SK-N-SH (cell line): ENCODE results near the gene TRPM2. TPM values are rescaled to one million over a fixed set of nuclear protein-coding genes. Genes with fewer than 3 reads are reported as not detected.

Experiments used
- CTCF ChIA-PET: fragments of 300-600, 350-600 bp; formaldehyde crosslinking; extraction: SDS; loops from one replicate; lab custom pipeline; 2021; lab: Yijun Ruan, JAX
- POLR2A ChIA-PET: fragments of 350-600 bp; sonication (Branson Sonifier 250); formaldehyde crosslinking; extraction: SDS; loops from one replicate; lab custom pipeline; 2020; ENCODE audit warnings: antibody characterized with exemption, inconsistent platforms; lab: Yijun Ruan, JAX
- DNase-seq: peaks from one replicate; pipeline ENCODE4 v3.0.0; 2012
- H2AFZ ChIP-seq: fragments of 200-600 bp; sonication (generic); 2 replicates; pipeline ENCODE4 v1.8.1; 2016; ENCODE audit warnings: antibody characterized with exemption, mild to moderate bottlenecking, low read depth
- H3F3A ChIP-seq: fragments of 200-600 bp; sonication (generic); replicated peaks from 2 replicates; pipeline ENCODE3; 2016; ENCODE audit warnings: antibody characterized with exemption, mild to moderate bottlenecking; ENCODE audit not compliant: insufficient read depth
- H3K27ac ChIP-seq, 2 experiments: fragments of 200-500 bp in 1 of 2; fragments of 200-600 bp in 1 of 2; sonication (Bioruptor generic) in 1 of 2; sonication (generic), shearing (Covaris generic) in 1 of 2; 2 replicates each; pipeline versions ENCODE4 v1.5.1 to v1.6.1; 2014 to 2016; ENCODE audit warnings: low read depth in 2 of 2, inconsistent platforms in 1 of 2, low read length in 1 of 2, mild to moderate bottlenecking in 1 of 2, mixed read lengths in 1 of 2
- H3K27me3 ChIP-seq: fragments of 200-600 bp; sonication (generic), shearing (Covaris generic); 2 replicates; pipeline ENCODE4 v1.6.1; 2016; ENCODE audit warnings: mixed run types; ENCODE audit not compliant: insufficient read depth
- H3K36me3 ChIP-seq, 2 experiments: fragments of 200-500 bp in 1 of 2; fragments of 200-600 bp in 1 of 2; sonication (Bioruptor generic) in 1 of 2; sonication (generic) in 1 of 2; replicated peaks in 1 of 2; 2 replicates each; pipeline versions ENCODE3 to v1.5.1; 2014 to 2016; ENCODE audit warnings: low read length in 1 of 2, mild to moderate bottlenecking in 1 of 2; ENCODE audit not compliant: insufficient read depth in 2 of 2, control insufficient read depth in 1 of 2
- H3K4me1 ChIP-seq, 2 experiments: fragments of 200-500 bp in 1 of 2; fragments of 200-600 bp in 1 of 2; sonication (Bioruptor generic) in 1 of 2; sonication (generic), shearing (Covaris generic) in 1 of 2; 2 replicates each; pipeline versions ENCODE4 v1.5.1 to v1.6.1; 2014 to 2016; ENCODE audit warnings: low read depth in 1 of 2, low read length in 1 of 2, mixed run types in 1 of 2; ENCODE audit not compliant: insufficient read depth in 2 of 2, control insufficient read depth in 1 of 2
- H3K4me2 ChIP-seq: fragments of 200-600 bp; sonication (generic), shearing (Covaris generic); 2 replicates; pipeline ENCODE4 v1.6.1; 2017; ENCODE audit warnings: mixed run types
- H3K4me3 ChIP-seq, 2 experiments: fragments of 200-500 bp in 1 of 2; fragments of 200-600 bp in 1 of 2; sonication (Bioruptor generic) in 1 of 2; sonication (generic), shearing (Covaris generic) in 1 of 2; 2 replicates each; pipeline versions ENCODE4 v1.5.1 to v1.8.1; 2014 to 2016; ENCODE audit warnings: low read depth in 2 of 2, inconsistent platforms in 1 of 2, low read length in 1 of 2, mild to moderate bottlenecking in 1 of 2, mixed read lengths in 1 of 2, moderate library complexity in 1 of 2
- H3K79me2 ChIP-seq: fragments of 200-600 bp; sonication (generic); 2 replicates; pipeline ENCODE4 v1.8.1; 2017; ENCODE audit warnings: mild to moderate bottlenecking; ENCODE audit not compliant: insufficient read depth
- H3K9ac ChIP-seq: fragments of 200-600 bp; sonication (generic); 2 replicates; pipeline ENCODE4 v1.6.1; 2017; ENCODE audit warnings: mixed run types
- H3K9me2 ChIP-seq: fragments of 200-600 bp; sonication (generic); 2 replicates; pipeline ENCODE4 v1.6.1; 2017; ENCODE audit warnings: mixed run types
- H3K9me3 ChIP-seq: fragments of 200-600 bp; sonication (generic); 2 replicates; pipeline ENCODE4 v1.6.1; 2017; ENCODE audit warnings: mixed run types, mild to moderate bottlenecking, moderate library complexity
- H4K20me1 ChIP-seq: fragments of 200-600 bp; sonication (generic); 2 replicates; pipeline ENCODE4 v1.6.1; 2017; ENCODE audit warnings: mild to moderate bottlenecking, mixed run types; ENCODE audit not compliant: insufficient read depth
- CHD2 ChIP-seq: fragments of 150-350 bp; IDR thresholded peaks from 2 replicates; pipeline ENCODE4 v1.6.1; 2018; ENCODE audit warnings: low read length; ENCODE audit not compliant: partially characterized antibody
- EP300 ChIP-seq, 2 experiments: IDR thresholded peaks; 2 replicates each; pipeline versions ENCODE4 v1.4.0 to v1.6.1; 2012; ENCODE audit warnings: borderline replicate concordance in 1 of 2, low read depth in 1 of 2, low read length in 1 of 2
- EZH2phosphoT487 ChIP-seq: fragments of 200-600 bp; sonication (generic); IDR thresholded peaks from 2 replicates; pipeline ENCODE4 v1.6.1; 2017; ENCODE audit warnings: low read depth, mixed run types, mild to moderate bottlenecking, antibody characterized with exemption, moderate library complexity, borderline replicate concordance
- FOSL2 ChIP-seq: IDR thresholded peaks from 2 replicates; pipeline ENCODE4 v1.4.0; 2012; ENCODE audit warnings: low read depth, mild to moderate bottlenecking, moderate library complexity, borderline replicate concordance
- GABPA ChIP-seq: IDR thresholded peaks from 2 replicates; pipeline ENCODE4 v1.4.0; 2012; ENCODE audit warnings: low read depth, mild to moderate bottlenecking
- GATA2 ChIP-seq: sonication (generic); formaldehyde crosslinking; IDR thresholded peaks from 2 replicates; pipeline ENCODE4 v1.5.0; 2020; ENCODE audit warnings: mild to moderate bottlenecking, missing genetic modification reagents
- MEF2A ChIP-seq: IDR thresholded peaks from 2 replicates; pipeline ENCODE4 v1.4.0; 2012; ENCODE audit warnings: low read depth, borderline replicate concordance
- MXI1 ChIP-seq: IDR thresholded peaks from 2 replicates; pipeline ENCODE4 v1.6.1; 2012; ENCODE audit warnings: mild to moderate bottlenecking, low read depth, low read length, improper control_type of control experiment
- NFIC ChIP-seq: IDR thresholded peaks from 2 replicates; pipeline ENCODE4 v1.4.0; 2012; ENCODE audit warnings: borderline replicate concordance
- POLR2AphosphoS5 ChIP-seq: IDR thresholded peaks from 2 replicates; pipeline ENCODE4 v1.6.1; 2012; ENCODE audit warnings: low read depth, low read length
- RCOR1 ChIP-seq: fragments of 150-350 bp; IDR thresholded peaks from 2 replicates; pipeline ENCODE4 v1.6.1; 2017; ENCODE audit warnings: antibody characterized with exemption, low read length
- SIN3A ChIP-seq: IDR thresholded peaks from 2 replicates; pipeline ENCODE4 v1.6.1; 2012; ENCODE audit warnings: low read depth, mild to moderate bottlenecking, low read length, moderate library complexity, borderline replicate concordance
- TAF1 ChIP-seq: IDR thresholded peaks from 2 replicates; pipeline ENCODE4 v1.6.1; 2012; ENCODE audit warnings: low read depth, mild to moderate bottlenecking, low read length, moderate library complexity, borderline replicate concordance
- WGBS: methylation state at CpG from one replicate; pipeline ENCODE4 v1.1.6; 2017; ENCODE audit warnings: low lambda C conversion rate; 5-methylcytosine and 5-hydroxymethylcytosine counted together
- polyA plus RNA-seq, 3 experiments: library from polyadenylated mRNA; depleted of rRNA; stranded (reverse); fragments of >200 nt; gene quantifications; 2 replicates each; pipeline ENCODE4 v1.2.3, GENCODE V29; 2012
- TF ChIP-seq, protein P1 (sequence below): IDR thresholded peaks from 2 replicates; pipeline ENCODE4; 2012
- TF ChIP-seq, protein P2 (sequence below): IDR thresholded peaks from 2 replicates; pipeline ENCODE4 v1.4.0; 2012; ENCODE audit warnings: low read depth, borderline replicate concordance
- TF ChIP-seq, protein P3 (sequence below): IDR thresholded peaks from 2 replicates; pipeline ENCODE4 v1.4.0; 2012; ENCODE audit warnings: low read depth, borderline replicate concordance
- TF ChIP-seq, protein P4 (sequence below): IDR thresholded peaks from 2 replicates; pipeline ENCODE4 v1.4.0; 2012; ENCODE audit warnings: low read depth
- TF ChIP-seq, protein P5 (sequence below): IDR thresholded peaks from 2 replicates; pipeline ENCODE4 v1.6.1; 2012; ENCODE audit warnings: mild to moderate bottlenecking, low read depth, low read length, moderate library complexity

TRPM2 gene
- polyA plus RNA-seq, 1 of the 3 experiments (the other 2 are of a cell fraction), result not detected

DNA sequence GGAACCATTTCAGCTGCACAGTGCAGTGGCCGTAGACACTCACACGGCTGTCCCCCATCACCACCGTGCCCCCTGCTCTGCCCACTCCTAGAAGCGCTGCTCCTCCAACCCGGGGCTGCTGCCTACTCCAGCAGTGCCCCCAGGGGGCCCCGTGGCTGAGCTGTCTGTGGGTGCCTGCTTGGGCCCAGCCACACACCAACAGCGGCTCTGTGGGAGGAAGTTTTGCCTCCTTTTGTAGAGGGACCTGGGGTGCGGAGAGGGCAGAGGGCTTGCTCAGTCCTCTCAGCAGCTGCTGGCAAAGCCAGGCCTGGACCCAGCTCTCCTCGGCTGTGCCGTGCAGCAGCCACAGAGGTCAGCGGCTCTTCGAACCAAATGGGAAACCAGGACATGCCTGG, 90.5 kb downstream of the TRPM2 start:
- Histone ChIP-seq H3K9ac (no peak overlapping the region), H3K9me2 (no peaks in the 10 kb centered on the region), H2AFZ (no peak overlapping the region), H3K79me2 (no peaks in the 10 kb centered on the region), H3K4me3 (no peak overlapping the region), H3K27me3 (no peaks in the 10 kb centered on the region; the same call in 1 of the 2 replicates), H3K36me3 (no peaks in the 10 kb centered on the region), H4K20me1 (no peaks in the 10 kb centered on the region), H3F3A (no peaks in the 10 kb centered on the region), H3K4me1 (peaks cover 0 to 27% of the 10 kb centered on the region in 2 experiments; a peak in 1 of 4 replicates), H3K9me3 (no peaks in the 10 kb centered on the region), H3K27ac (no peak overlapping the region), H3K4me2 (no peak overlapping the region)
- TF ChIP-seq EZH2phosphoT487, result no peak
- TF ChIP-seq NFIC, result no peak
- TF ChIP-seq, protein P1, sequence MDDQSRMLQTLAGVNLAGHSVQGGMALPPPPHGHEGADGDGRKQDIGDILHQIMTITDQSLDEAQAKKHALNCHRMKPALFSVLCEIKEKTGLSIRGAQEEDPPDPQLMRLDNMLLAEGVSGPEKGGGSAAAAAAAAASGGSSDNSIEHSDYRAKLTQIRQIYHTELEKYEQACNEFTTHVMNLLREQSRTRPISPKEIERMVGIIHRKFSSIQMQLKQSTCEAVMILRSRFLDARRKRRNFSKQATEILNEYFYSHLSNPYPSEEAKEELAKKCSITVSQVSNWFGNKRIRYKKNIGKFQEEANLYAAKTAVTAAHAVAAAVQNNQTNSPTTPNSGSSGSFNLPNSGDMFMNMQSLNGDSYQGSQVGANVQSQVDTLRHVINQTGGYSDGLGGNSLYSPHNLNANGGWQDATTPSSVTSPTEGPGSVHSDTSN, result no peak
- TF ChIP-seq FOSL2, result no peak
- TF ChIP-seq POLR2AphosphoS5, result no peak
- no peak for TF ChIP-seq TAF1
- TF ChIP-seq GABPA, result no peak
- TF ChIP-seq CHD2, result no peak
- TF ChIP-seq, protein P2, sequence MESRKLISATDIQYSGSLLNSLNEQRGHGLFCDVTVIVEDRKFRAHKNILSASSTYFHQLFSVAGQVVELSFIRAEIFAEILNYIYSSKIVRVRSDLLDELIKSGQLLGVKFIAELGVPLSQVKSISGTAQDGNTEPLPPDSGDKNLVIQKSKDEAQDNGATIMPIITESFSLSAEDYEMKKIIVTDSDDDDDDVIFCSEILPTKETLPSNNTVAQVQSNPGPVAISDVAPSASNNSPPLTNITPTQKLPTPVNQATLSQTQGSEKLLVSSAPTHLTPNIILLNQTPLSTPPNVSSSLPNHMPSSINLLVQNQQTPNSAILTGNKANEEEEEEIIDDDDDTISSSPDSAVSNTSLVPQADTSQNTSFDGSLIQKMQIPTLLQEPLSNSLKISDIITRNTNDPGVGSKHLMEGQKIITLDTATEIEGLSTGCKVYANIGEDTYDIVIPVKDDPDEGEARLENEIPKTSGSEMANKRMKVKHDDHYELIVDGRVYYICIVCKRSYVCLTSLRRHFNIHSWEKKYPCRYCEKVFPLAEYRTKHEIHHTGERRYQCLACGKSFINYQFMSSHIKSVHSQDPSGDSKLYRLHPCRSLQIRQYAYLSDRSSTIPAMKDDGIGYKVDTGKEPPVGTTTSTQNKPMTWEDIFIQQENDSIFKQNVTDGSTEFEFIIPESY, result no peak
- TF ChIP-seq MXI1, result no peak
- TF ChIP-seq EP300 (IDR thresholded peaks at IDR 0.05; ENCODE audit: borderline replicate concordance in 1 of 2, low read depth in 1 of 2, low read length in 1 of 2), result no peak
- TF ChIP-seq SIN3A, result no peak
- TF ChIP-seq, protein P3, sequence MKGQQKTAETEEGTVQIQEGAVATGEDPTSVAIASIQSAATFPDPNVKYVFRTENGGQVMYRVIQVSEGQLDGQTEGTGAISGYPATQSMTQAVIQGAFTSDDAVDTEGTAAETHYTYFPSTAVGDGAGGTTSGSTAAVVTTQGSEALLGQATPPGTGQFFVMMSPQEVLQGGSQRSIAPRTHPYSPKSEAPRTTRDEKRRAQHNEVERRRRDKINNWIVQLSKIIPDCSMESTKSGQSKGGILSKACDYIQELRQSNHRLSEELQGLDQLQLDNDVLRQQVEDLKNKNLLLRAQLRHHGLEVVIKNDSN, result no peak
- TF ChIP-seq, protein P4, sequence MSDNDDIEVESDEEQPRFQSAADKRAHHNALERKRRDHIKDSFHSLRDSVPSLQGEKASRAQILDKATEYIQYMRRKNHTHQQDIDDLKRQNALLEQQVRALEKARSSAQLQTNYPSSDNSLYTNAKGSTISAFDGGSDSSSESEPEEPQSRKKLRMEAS, result no peak
- TF ChIP-seq GATA2 (CRISPR knock-in tag), result no peak
- TF ChIP-seq RCOR1, result no peak
- TF ChIP-seq, protein P5, sequence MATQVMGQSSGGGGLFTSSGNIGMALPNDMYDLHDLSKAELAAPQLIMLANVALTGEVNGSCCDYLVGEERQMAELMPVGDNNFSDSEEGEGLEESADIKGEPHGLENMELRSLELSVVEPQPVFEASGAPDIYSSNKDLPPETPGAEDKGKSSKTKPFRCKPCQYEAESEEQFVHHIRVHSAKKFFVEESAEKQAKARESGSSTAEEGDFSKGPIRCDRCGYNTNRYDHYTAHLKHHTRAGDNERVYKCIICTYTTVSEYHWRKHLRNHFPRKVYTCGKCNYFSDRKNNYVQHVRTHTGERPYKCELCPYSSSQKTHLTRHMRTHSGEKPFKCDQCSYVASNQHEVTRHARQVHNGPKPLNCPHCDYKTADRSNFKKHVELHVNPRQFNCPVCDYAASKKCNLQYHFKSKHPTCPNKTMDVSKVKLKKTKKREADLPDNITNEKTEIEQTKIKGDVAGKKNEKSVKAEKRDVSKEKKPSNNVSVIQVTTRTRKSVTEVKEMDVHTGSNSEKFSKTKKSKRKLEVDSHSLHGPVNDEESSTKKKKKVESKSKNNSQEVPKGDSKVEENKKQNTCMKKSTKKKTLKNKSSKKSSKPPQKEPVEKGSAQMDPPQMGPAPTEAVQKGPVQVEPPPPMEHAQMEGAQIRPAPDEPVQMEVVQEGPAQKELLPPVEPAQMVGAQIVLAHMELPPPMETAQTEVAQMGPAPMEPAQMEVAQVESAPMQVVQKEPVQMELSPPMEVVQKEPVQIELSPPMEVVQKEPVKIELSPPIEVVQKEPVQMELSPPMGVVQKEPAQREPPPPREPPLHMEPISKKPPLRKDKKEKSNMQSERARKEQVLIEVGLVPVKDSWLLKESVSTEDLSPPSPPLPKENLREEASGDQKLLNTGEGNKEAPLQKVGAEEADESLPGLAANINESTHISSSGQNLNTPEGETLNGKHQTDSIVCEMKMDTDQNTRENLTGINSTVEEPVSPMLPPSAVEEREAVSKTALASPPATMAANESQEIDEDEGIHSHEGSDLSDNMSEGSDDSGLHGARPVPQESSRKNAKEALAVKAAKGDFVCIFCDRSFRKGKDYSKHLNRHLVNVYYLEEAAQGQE, result no peak
- TF ChIP-seq MEF2A, result no peak
- no peak for DNase-seq
- CTCF ChIA-PET, result interaction anchor here (1.9 kb wide), 1 partner anchor 18 kb away, joined by 6 read pairs; no protein-coding TSS in a partner anchor
- 63% methylated on average over 7 of the region's 12 CpGs for WGBS
- POLR2A ChIA-PET, result no interaction called here
